Neuronal stem cell (in vitro differentiated cells): ENCODE data around the gene CFHR2.
A peak's percentile ranks its signal among the peaks of the same experiment; 100 is the strongest.
"Not testable (repeated sequence)": the region's sequence is repeated elsewhere in the genome, so short reads cannot be mapped to it uniquely, and the experiment has no call there.

ENCODE experiments used
- DNase-seq: peaks from one replicate; pipeline ENCODE4 v3.0.0-alpha.2; 2013; ENCODE audit warnings: low spot score
- H2AFZ ChIP-seq: one replicate; pipeline ENCODE4 v1.6.1; 2013; ENCODE audit warnings: mild to moderate bottlenecking, low read length, inconsistent platforms
- H2AK5ac ChIP-seq: 2 replicates; pipeline ENCODE4 v1.6.1; 2013; ENCODE audit warnings: low read depth, mild to moderate bottlenecking, inconsistent platforms, low read length, moderate library complexity, mixed read lengths
- H2BK120ac ChIP-seq: 2 replicates; pipeline ENCODE4 v1.6.1; 2013; ENCODE audit warnings: low read depth, mild to moderate bottlenecking, inconsistent platforms, low read length, moderate library complexity, mixed read lengths
- H2BK12ac ChIP-seq: one replicate; pipeline ENCODE4 v1.6.1; 2013; ENCODE audit warnings: low read length, inconsistent platforms
- H2BK15ac ChIP-seq: 2 replicates; pipeline ENCODE4 v1.6.1; 2013; ENCODE audit warnings: mild to moderate bottlenecking, low read length, inconsistent platforms, mixed read lengths
- H2BK5ac ChIP-seq: one replicate; pipeline ENCODE4 v1.6.1; 2013; ENCODE audit warnings: inconsistent platforms, mild to moderate bottlenecking, low read length, moderate library complexity
- H3K14ac ChIP-seq: one replicate; pipeline ENCODE4 v1.6.1; 2013; ENCODE audit warnings: low read length, inconsistent platforms
- H3K18ac ChIP-seq: 2 replicates; pipeline ENCODE4 v1.6.1; 2013; ENCODE audit warnings: low read length, inconsistent platforms
- H3K23ac ChIP-seq: 2 replicates; pipeline ENCODE4 v1.6.1; 2013; ENCODE audit warnings: low read depth, mild to moderate bottlenecking, mixed read lengths, low read length, inconsistent platforms; ENCODE audit not compliant: poor library complexity
- H3K27ac ChIP-seq: replicated peaks from 3 replicates; pipeline ENCODE4 v1.5.1; 2013; ENCODE audit warnings: low read length, inconsistent platforms
- H3K27me3 ChIP-seq, 3 experiments: 2 replicates each; pipeline ENCODE4 v1.6.1; 2013; ENCODE audit warnings: low read length in 3 of 3, mild to moderate bottlenecking in 2 of 3, inconsistent platforms in 1 of 3, low read depth in 1 of 3, mixed read lengths in 1 of 3, moderate library complexity in 1 of 3; ENCODE audit not compliant: control insufficient read depth in 3 of 3, insufficient read depth in 3 of 3
- H3K36me3 ChIP-seq, 2 donors: replicated peaks in 1 of 2; 2 replicates each; pipeline ENCODE4 v1.6.1; 2013; ENCODE audit warnings: low read length in 2 of 2; ENCODE audit not compliant: control insufficient read depth in 2 of 2, insufficient read depth in 2 of 2
- H3K4ac ChIP-seq: 2 replicates; pipeline ENCODE4 v1.6.1; 2013; ENCODE audit warnings: inconsistent platforms, mild to moderate bottlenecking, low read length, moderate library complexity
- H3K4me1 ChIP-seq, 2 donors: 1 replicate in 1 of 2; 2 replicates in 1 of 2; pipeline ENCODE4 v1.6.1; 2013; ENCODE audit warnings: low read length in 2 of 2, low read depth in 1 of 2; ENCODE audit not compliant: control insufficient read depth in 2 of 2, insufficient read depth in 1 of 2
- H3K4me2 ChIP-seq: one replicate; pipeline ENCODE4 v1.6.1; 2013; ENCODE audit warnings: mild to moderate bottlenecking, low read length, inconsistent platforms; ENCODE audit not compliant: insufficient read depth, poor library complexity, severe bottlenecking
- H3K4me3 ChIP-seq, 2 donors: 2 replicates each; pipeline ENCODE4 v1.5.1; 2013; ENCODE audit warnings: low read length in 2 of 2, mild to moderate bottlenecking in 2 of 2, inconsistent platforms in 1 of 2, moderate library complexity in 1 of 2
- H3K79me1 ChIP-seq: one replicate; pipeline ENCODE4 v1.6.1; 2013; ENCODE audit warnings: low read depth, mild to moderate bottlenecking, inconsistent platforms, low read length, moderate library complexity
- H3K9ac ChIP-seq: one replicate; pipeline ENCODE4 v1.6.1; 2013; ENCODE audit warnings: mild to moderate bottlenecking, low read depth, low read length, inconsistent platforms; ENCODE audit not compliant: poor library complexity
- H3K9me3 ChIP-seq, 2 donors: replicated peaks in 1 of 2; 2 replicates each; pipeline versions ENCODE3 to v1.6.1; 2013; ENCODE audit warnings: low read length in 2 of 2, mild to moderate bottlenecking in 2 of 2, inconsistent platforms in 1 of 2, low read depth in 1 of 2, mixed read lengths in 1 of 2, moderate library complexity in 1 of 2; ENCODE audit not compliant: control insufficient read depth in 2 of 2, insufficient read depth in 1 of 2
- H4K8ac ChIP-seq: one replicate; pipeline ENCODE4 v1.6.1; 2013; ENCODE audit warnings: low read depth, mild to moderate bottlenecking, inconsistent platforms, low read length, moderate library complexity
- H4K91ac ChIP-seq: one replicate; pipeline ENCODE4 v1.6.1; 2013; ENCODE audit warnings: low read length, low read depth, mild to moderate bottlenecking, inconsistent platforms; ENCODE audit not compliant: poor library complexity
- WGBS, 2 donors: extraction: QIAGEN DNeasy Blood & Tissue Kit; methylation state at CpG; one replicate each; pipeline ENCODE4 v1.1.7; 2013; ENCODE audit warnings: missing lambda C conversion rate in 2 of 2, mixed read lengths in 1 of 2; ENCODE audit not compliant: insufficient read length in 2 of 2, insufficient replicate concordance in 1 of 2; ENCODE audit errors: extremely low coverage in 2 of 2; 5-methylcytosine and 5-hydroxymethylcytosine counted together

Gene CFHR2

GRCh38 chr1:196933531-196934189 lies 9.9 kb upstream of the CFHR2 start:
- H3K4me3 ChIP-seq: no peak overlapping the region
- no peak overlapping the region for H2BK5ac ChIP-seq
- H4K8ac ChIP-seq: no peak overlapping the region
- H2BK12ac ChIP-seq: no peak overlapping the region
- H2AFZ ChIP-seq: no peak overlapping the region
- no peak overlapping the region for H3K27ac ChIP-seq
- H3K9me3 ChIP-seq: no peaks in the 10 kb centered on the region
- H2BK120ac ChIP-seq: no peak overlapping the region
- WGBS, 2 donors: no CpG with 5 or more reads among the region's 32 CpGs
- H3K4ac ChIP-seq: no peak overlapping the region
- no peak overlapping the region for H4K91ac ChIP-seq
- no peak overlapping the region for H2AK5ac ChIP-seq
- H3K4me2 ChIP-seq: no peak overlapping the region
- no peak for DNase-seq
- no peak overlapping the region for H3K9ac ChIP-seq
- no peak overlapping the region for H2BK15ac ChIP-seq
- no peaks in the 10 kb centered on the region for H3K36me3 ChIP-seq
- no peaks in the 10 kb centered on the region for H3K4me1 ChIP-seq
- H3K14ac ChIP-seq: no peak overlapping the region
- H3K79me1 ChIP-seq: no peaks in the 10 kb centered on the region
- H3K27me3 ChIP-seq: no peaks in the 10 kb centered on the region
- no peak overlapping the region for H3K18ac ChIP-seq
- no peak overlapping the region for H3K23ac ChIP-seq

DNA sequence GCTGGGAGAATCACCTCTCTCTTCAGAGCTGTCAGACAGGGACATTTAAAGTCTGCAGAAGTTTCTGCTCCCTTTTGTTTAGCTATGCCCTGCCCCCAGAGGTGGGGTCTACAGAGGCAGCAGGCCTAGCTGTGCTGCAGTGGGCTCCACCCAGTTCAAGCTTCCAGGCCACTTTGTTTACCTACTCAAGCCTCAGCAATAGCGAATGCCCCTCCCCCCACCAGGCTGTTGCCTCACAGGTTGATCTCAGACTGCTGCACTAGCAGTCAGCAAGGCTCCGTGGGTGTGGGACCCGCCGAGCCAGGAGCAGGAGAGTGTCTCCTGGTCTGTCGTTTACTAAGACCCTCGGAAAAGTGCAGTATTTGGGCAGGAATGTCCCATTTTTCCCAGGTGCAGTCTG lies 2.1 kb upstream of the CFHR2 start:
- H3K14ac ChIP-seq, H2BK15ac ChIP-seq, H4K91ac ChIP-seq, H4K8ac ChIP-seq, H2AK5ac ChIP-seq, H3K4me1 ChIP-seq, DNase-seq, H2BK12ac ChIP-seq, H3K4me2 ChIP-seq, H3K27me3 ChIP-seq, H3K79me1 ChIP-seq, H3K23ac ChIP-seq, H3K9me3 ChIP-seq, H2BK5ac ChIP-seq, H3K9ac ChIP-seq, H2BK120ac ChIP-seq, H3K4me3 ChIP-seq, H3K36me3 ChIP-seq, H3K27ac ChIP-seq, H3K18ac ChIP-seq, H3K4ac ChIP-seq: not testable (repeated sequence)
- H2AFZ ChIP-seq: peak overlapping the region; percentile 29
- no CpG with 5 or more reads among the region's 6 CpGs for WGBS, 2 donors

GRCh38 chr1:196951711-196952394 lies 8.3 kb downstream of the CFHR2 start:
- Histone ChIP-seq H3K27me3 (no peaks in the 10 kb centered on the region), H2BK15ac (no peak overlapping the region), H3K14ac (no peak overlapping the region), H4K8ac (no peak overlapping the region), H2AK5ac (no peak overlapping the region), H3K9me3 (no peaks in the 10 kb centered on the region), H4K91ac (no peak overlapping the region), H3K4ac (no peak overlapping the region), H2BK120ac (no peak overlapping the region), H3K36me3 (no peaks in the 10 kb centered on the region), H2AFZ (no peak overlapping the region), H3K23ac (no peak overlapping the region), H2BK12ac (no peak overlapping the region), H3K18ac (no peak overlapping the region), H3K27ac (no peak overlapping the region), H2BK5ac (no peak overlapping the region), H3K79me1 (no peaks in the 10 kb centered on the region), H3K9ac (no peak overlapping the region), H3K4me1 (no peaks in the 10 kb centered on the region), H3K4me2 (no peak overlapping the region), H3K4me3 (no peak overlapping the region)
- no CpG with 5 or more reads among the region's 2 CpGs for WGBS, 2 donors
- DNase-seq: no peak

GRCh38 chr1:196954778-196955177 lies 11.2 kb downstream of the CFHR2 start:
- Histone ChIP-seq H2BK15ac (no peak overlapping the region), H2BK5ac (no peak overlapping the region), H3K4ac (no peak overlapping the region), H4K8ac (no peak overlapping the region), H3K9ac (no peak overlapping the region), H3K79me1 (no peaks in the 10 kb centered on the region), H3K4me1 (no peaks in the 10 kb centered on the region), H3K9me3 (no peaks in the 10 kb centered on the region), H3K23ac (no peak overlapping the region), H3K4me3 (no peak overlapping the region), H4K91ac (no peak overlapping the region), H3K27me3 (no peaks in the 10 kb centered on the region), H2BK120ac (no peak overlapping the region), H3K27ac (no peak overlapping the region), H2AFZ (no peak overlapping the region), H3K18ac (no peak overlapping the region), H3K36me3 (no peaks in the 10 kb centered on the region), H2BK12ac (no peak overlapping the region), H3K14ac (no peak overlapping the region), H3K4me2 (no peak overlapping the region), H2AK5ac (no peak overlapping the region)
- no peak for DNase-seq
- no CpG with 5 or more reads among the region's 2 CpGs for WGBS, 2 donors
